HFF-Myc (cell line): ENCODE measurements around the gene SLC35G4.
"Not testable (repeated sequence)": the region's sequence is repeated elsewhere in the genome, so short reads cannot be mapped to it uniquely, and the experiment has no call there.

Experiments
- DNase-seq: peaks from one replicate; pipeline ENCODE4 v3.0.0-alpha.2; 2011; ENCODE audit warnings: low read depth; ENCODE audit errors: extremely low read depth
- H3K4me3 ChIP-seq: replicated peaks from 2 replicates; pipeline ENCODE4 v1.5.1; 2011; ENCODE audit warnings: low read depth, mild to moderate bottlenecking, control low read depth, low read length
- CTCF ChIP-seq: IDR thresholded peaks from 2 replicates; pipeline ENCODE4 v1.5.1; 2012; ENCODE audit warnings: mild to moderate bottlenecking, low read depth, low read length, control low read depth; ENCODE audit errors: missing control alignments

Gene SLC35G4

DNA sequence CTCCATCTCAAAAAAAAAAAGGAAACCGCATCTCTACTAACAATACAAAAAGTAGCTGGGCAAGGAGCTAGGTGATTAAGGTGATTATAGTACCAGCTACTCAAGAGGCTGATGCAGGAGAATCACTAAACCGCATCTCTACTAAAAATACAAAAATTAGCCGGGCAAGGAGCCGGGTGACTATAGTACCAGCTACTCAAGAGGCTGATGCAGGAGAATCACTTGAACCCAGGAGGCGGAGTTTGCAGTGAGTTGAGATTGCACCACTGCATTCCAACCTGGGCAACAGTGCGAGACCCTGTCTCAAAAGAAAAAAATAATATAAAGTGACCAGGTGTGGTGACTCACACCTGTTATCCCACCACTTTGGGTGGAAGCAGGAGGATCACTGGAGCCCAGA, 5.6 kb downstream of the SLC35G4 start:
- not testable (repeated sequence) for DNase-seq, H3K4me3 ChIP-seq

- not testable (repeated sequence) for H3K4me3 ChIP-seq, DNase-seq
Measured at GRCh38 chr18:11647310-11647709, 37.9 kb downstream of the SLC35G4 start.

- H3K4me3 ChIP-seq, DNase-seq: not testable (repeated sequence)
Measured at GRCh38 chr18:11647804-11648203, 38.4 kb downstream of the SLC35G4 start.

GRCh38 chr18:11649839-11650238, 40.4 kb downstream of the SLC35G4 start:
- no peak overlapping the region for H3K4me3 ChIP-seq
- no peak for DNase-seq
- no peak for TF ChIP-seq CTCF

- no peak overlapping the region for H3K4me3 ChIP-seq
- TF ChIP-seq CTCF, result no peak
- DNase-seq, result no peak
Measured at GRCh38 chr18:11651899-11652298, 42.5 kb downstream of the SLC35G4 start.

GRCh38 chr18:11653521-11653920, 44.1 kb downstream of the SLC35G4 start:
- DNase-seq, result no peak
- TF ChIP-seq CTCF, result no peak
- H3K4me3 ChIP-seq, result no peak overlapping the region

DNA sequence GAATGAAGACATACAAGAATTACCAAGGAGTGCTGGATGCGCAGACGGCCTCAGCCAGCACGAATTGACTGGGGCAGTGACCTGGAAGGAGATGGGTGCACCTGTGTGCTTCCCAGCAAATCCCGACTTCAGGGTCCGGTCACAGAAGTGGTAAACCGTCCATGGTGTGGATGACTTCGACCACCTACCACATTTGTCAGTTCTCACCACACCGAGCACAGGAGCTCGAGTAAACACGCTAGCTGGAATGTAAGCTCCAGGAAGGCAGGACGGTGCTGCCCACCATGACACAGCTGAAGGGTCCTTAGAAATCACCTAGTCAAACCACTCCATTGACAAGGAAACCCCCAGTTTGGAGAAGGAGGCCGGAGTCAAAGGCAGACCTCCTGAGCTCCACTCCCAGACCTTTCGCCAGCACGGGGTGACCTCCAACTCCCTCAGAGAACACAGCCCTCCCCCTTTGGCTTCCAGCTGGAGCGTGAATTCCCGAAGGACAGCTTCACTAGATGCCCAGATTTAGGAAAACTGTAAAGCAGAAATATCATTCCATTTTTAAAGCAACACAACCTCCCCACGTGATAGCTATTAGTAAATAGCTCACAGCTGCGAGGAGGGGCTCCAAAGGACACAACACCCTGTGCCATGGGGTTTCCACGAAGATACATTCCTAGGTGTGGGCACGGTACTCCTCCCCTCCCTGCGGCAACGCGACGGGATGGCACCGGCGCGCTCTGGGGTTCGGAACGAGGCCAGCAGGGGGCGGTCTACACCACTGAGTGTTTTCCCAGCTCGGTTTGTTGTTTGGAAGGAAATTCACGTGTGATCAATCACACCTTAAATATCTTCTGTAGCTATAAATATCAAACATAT, 45.6 kb downstream of the SLC35G4 start:
- DNase-seq, result no peak
- H3K4me3 ChIP-seq, result no peak overlapping the region
- TF ChIP-seq CTCF, result peak; percentile 84

GRCh38 chr18:11655606-11655932, 46.2 kb downstream of the SLC35G4 start:
- no peak for TF ChIP-seq CTCF
- no peak for DNase-seq
- no peak overlapping the region for H3K4me3 ChIP-seq
